HEK293 (cell line): ENCODE measurements around the gene LHFPL6.
A peak's percentile ranks its signal among the peaks of the same experiment; 100 is the strongest.

Experiments used
- CTCF ChIA-PET: fragments of 350-600 bp; formaldehyde crosslinking; extraction: SDS; loops from one replicate; lab custom pipeline; 2021; ENCODE audit warnings: antibody characterized with exemption; lab: Yijun Ruan, JAX
- POLR2A ChIA-PET: fragments of 300-600 bp; formaldehyde crosslinking; extraction: SDS; loops from one replicate; lab custom pipeline; 2020; ENCODE audit warnings: antibody characterized with exemption, inconsistent platforms; lab: Yijun Ruan, JAX
- H3K27ac ChIP-seq: fragments of 200-500 bp; sonication (Bioruptor generic); 2 replicates; pipeline ENCODE4 v1.5.1; 2014; ENCODE audit warnings: low read depth, low read length, control low read depth, inconsistent platforms; ENCODE audit errors: extremely low read depth
- H3K36me3 ChIP-seq, 2 experiments: fragments of 200-500 bp in 1 of 2; sonication (Bioruptor generic) in 1 of 2; 1 replicate in 1 of 2; 2 replicates in 1 of 2; pipeline ENCODE4 v1.5.1; 2014 to 2017; ENCODE audit warnings: inconsistent platforms in 2 of 2, low read length in 2 of 2; ENCODE audit not compliant: control insufficient read depth in 2 of 2, insufficient read depth in 1 of 2
- H3K4me1 ChIP-seq: fragments of 200-500 bp; sonication (Bioruptor generic); 2 replicates; pipeline ENCODE4 v1.5.1; 2014; ENCODE audit warnings: mild to moderate bottlenecking, low read length, inconsistent platforms; ENCODE audit not compliant: control insufficient read depth, insufficient read depth
- H3K4me3 ChIP-seq: 2 replicates; pipeline ENCODE4 v1.5.1; 2011; ENCODE audit warnings: low read depth, mild to moderate bottlenecking, control low read depth, low read length, moderate library complexity
- H3K9me3 ChIP-seq: fragments of 200-500 bp; sonication (Bioruptor generic); 2 replicates; pipeline ENCODE4 v1.5.1; 2014; ENCODE audit warnings: low read depth, low read length, inconsistent platforms; ENCODE audit not compliant: control insufficient read depth, insufficient read depth
- FEZF1 ChIP-seq: fragments of 450-650 bp; formaldehyde crosslinking; IDR thresholded peaks from 2 replicates; pipeline ENCODE4 v1.5.1; 2016; ENCODE audit warnings: missing biosample characterization, missing genetic modification characterization
- GLI4 ChIP-seq: fragments of 450-650 bp; formaldehyde crosslinking; IDR thresholded peaks from 2 replicates; pipeline ENCODE4 v1.5.1; 2016; ENCODE audit warnings: missing biosample characterization, missing genetic modification characterization
- MZF1 ChIP-seq: fragments of 450-650 bp; formaldehyde crosslinking; IDR thresholded peaks from 2 replicates; pipeline ENCODE4 v1.5.1; 2017; ENCODE audit warnings: missing biosample characterization, missing genetic modification characterization, borderline replicate concordance
- TRIM28 ChIP-seq: IDR thresholded peaks from 2 replicates; pipeline ENCODE4 v1.6.1; 2011; ENCODE audit warnings: low read length, control low read depth, borderline replicate concordance
- YY2 ChIP-seq: fragments of 450-650 bp; formaldehyde crosslinking; IDR thresholded peaks from 2 replicates; pipeline ENCODE4 v1.5.1; 2016; ENCODE audit warnings: missing biosample characterization, missing genetic modification characterization
- ZBTB20 ChIP-seq: fragments of 450-650 bp; formaldehyde crosslinking; IDR thresholded peaks from 2 replicates; pipeline ENCODE4 v1.5.1; 2016; ENCODE audit warnings: missing biosample characterization, missing genetic modification characterization
- ZIC2 ChIP-seq: fragments of 450-650 bp; formaldehyde crosslinking; IDR thresholded peaks from 2 replicates; pipeline ENCODE4 v1.5.1; 2016; ENCODE audit warnings: missing biosample characterization, missing genetic modification characterization
- ZNF146 ChIP-seq: fragments of 450-650 bp; formaldehyde crosslinking; IDR thresholded peaks from 2 replicates; pipeline ENCODE4 v1.5.1; 2016; ENCODE audit warnings: missing biosample characterization, missing genetic modification characterization
- ZNF175 ChIP-seq: fragments of 450-650 bp; formaldehyde crosslinking; IDR thresholded peaks from 2 replicates; pipeline ENCODE4 v1.5.1; 2016; ENCODE audit warnings: missing biosample characterization, missing genetic modification characterization
- ZNF18 ChIP-seq: fragments of 450-650 bp; formaldehyde crosslinking; IDR thresholded peaks from 2 replicates; pipeline ENCODE4 v1.5.1; 2016; ENCODE audit warnings: missing biosample characterization, missing genetic modification characterization
- ZNF19 ChIP-seq: fragments of 450-650 bp; formaldehyde crosslinking; IDR thresholded peaks from 2 replicates; pipeline ENCODE4; 2016; ENCODE audit warnings: missing biosample characterization, missing genetic modification characterization, low read depth
- ZNF223 ChIP-seq: fragments of 450-650 bp; formaldehyde crosslinking; IDR thresholded peaks from 2 replicates; pipeline ENCODE4 v1.5.1; 2016; ENCODE audit warnings: missing biosample characterization, missing genetic modification characterization
- ZNF302 ChIP-seq: fragments of 450-650 bp; formaldehyde crosslinking; IDR thresholded peaks from 2 replicates; pipeline ENCODE4 v1.5.1; 2016; ENCODE audit warnings: missing biosample characterization, missing genetic modification characterization, low read depth
- ZNF341 ChIP-seq: fragments of 450-650 bp; formaldehyde crosslinking; IDR thresholded peaks from 2 replicates; pipeline ENCODE4; 2016; ENCODE audit warnings: low read depth, missing biosample characterization, missing genetic modification characterization
- ZNF366 ChIP-seq: fragments of 450-650 bp; formaldehyde crosslinking; conservative IDR thresholded peaks from 2 replicates; pipeline ENCODE4 v1.5.1; 2016; ENCODE audit warnings: missing biosample characterization, missing genetic modification characterization
- ZNF391 ChIP-seq: fragments of 450-650 bp; formaldehyde crosslinking; IDR thresholded peaks from 2 replicates; pipeline ENCODE4 v1.5.1; 2016; ENCODE audit warnings: low read depth, missing biosample characterization, missing genetic modification characterization, borderline replicate concordance
- ZNF48 ChIP-seq: fragments of 450-650 bp; formaldehyde crosslinking; IDR thresholded peaks from 2 replicates; pipeline ENCODE4 v1.5.1; 2016; ENCODE audit warnings: missing biosample characterization, missing genetic modification characterization
- ZNF596 ChIP-seq: fragments of 450-650 bp; IDR thresholded peaks from 2 replicates; pipeline ENCODE4 v1.5.0; 2018; ENCODE audit warnings: missing biosample characterization, mild to moderate bottlenecking, missing genetic modification characterization, moderate library complexity
- ZNF610 ChIP-seq: fragments of 450-650 bp; formaldehyde crosslinking; IDR thresholded peaks from 2 replicates; pipeline ENCODE4 v1.5.1; 2016; ENCODE audit warnings: missing biosample characterization, missing genetic modification characterization, borderline replicate concordance
- ZNF776 ChIP-seq: fragments of 450-650 bp; formaldehyde crosslinking; IDR thresholded peaks from 2 replicates; pipeline ENCODE4 v1.5.0; 2017; ENCODE audit warnings: missing biosample characterization, missing genetic modification characterization, borderline replicate concordance
- ZNF791 ChIP-seq: fragments of 450-650 bp; formaldehyde crosslinking; IDR thresholded peaks from 2 replicates; pipeline ENCODE4 v1.5.1; 2016; ENCODE audit warnings: missing biosample characterization, missing genetic modification characterization
- ZSCAN30 ChIP-seq: fragments of 450-650 bp; IDR thresholded peaks from 2 replicates; pipeline ENCODE4 v1.5.1; 2018; ENCODE audit warnings: missing biosample characterization, mild to moderate bottlenecking, missing genetic modification characterization, moderate library complexity
- TF ChIP-seq, protein P1 (sequence below): fragments of 450-650 bp; formaldehyde crosslinking; IDR thresholded peaks from 2 replicates; pipeline ENCODE4 v1.5.1; 2016; ENCODE audit warnings: missing biosample characterization, missing genetic modification characterization, low read depth
- TF ChIP-seq, protein P2 (sequence below): fragments of 450-650 bp; IDR thresholded peaks from 2 replicates; pipeline ENCODE4 v1.5.1; 2018; ENCODE audit warnings: missing biosample characterization, missing genetic modification characterization

The LHFPL6 gene

GRCh38 chr13:39586151-39586550 is 16.8 kb downstream of the LHFPL6 start (continued):
- TF ChIP-seq, protein P1, sequence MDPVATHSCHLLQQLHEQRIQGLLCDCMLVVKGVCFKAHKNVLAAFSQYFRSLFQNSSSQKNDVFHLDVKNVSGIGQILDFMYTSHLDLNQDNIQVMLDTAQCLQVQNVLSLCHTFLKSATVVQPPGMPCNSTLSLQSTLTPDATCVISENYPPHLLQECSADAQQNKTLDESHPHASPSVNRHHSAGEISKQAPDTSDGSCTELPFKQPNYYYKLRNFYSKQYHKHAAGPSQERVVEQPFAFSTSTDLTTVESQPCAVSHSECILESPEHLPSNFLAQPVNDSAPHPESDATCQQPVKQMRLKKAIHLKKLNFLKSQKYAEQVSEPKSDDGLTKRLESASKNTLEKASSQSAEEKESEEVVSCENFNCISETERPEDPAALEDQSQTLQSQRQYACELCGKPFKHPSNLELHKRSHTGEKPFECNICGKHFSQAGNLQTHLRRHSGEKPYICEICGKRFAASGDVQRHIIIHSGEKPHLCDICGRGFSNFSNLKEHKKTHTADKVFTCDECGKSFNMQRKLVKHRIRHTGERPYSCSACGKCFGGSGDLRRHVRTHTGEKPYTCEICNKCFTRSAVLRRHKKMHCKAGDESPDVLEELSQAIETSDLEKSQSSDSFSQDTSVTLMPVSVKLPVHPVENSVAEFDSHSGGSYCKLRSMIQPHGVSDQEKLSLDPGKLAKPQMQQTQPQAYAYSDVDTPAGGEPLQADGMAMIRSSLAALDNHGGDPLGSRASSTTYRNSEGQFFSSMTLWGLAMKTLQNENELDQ (tag by site-specific recombination): no peak
- TF ChIP-seq, protein P2, sequence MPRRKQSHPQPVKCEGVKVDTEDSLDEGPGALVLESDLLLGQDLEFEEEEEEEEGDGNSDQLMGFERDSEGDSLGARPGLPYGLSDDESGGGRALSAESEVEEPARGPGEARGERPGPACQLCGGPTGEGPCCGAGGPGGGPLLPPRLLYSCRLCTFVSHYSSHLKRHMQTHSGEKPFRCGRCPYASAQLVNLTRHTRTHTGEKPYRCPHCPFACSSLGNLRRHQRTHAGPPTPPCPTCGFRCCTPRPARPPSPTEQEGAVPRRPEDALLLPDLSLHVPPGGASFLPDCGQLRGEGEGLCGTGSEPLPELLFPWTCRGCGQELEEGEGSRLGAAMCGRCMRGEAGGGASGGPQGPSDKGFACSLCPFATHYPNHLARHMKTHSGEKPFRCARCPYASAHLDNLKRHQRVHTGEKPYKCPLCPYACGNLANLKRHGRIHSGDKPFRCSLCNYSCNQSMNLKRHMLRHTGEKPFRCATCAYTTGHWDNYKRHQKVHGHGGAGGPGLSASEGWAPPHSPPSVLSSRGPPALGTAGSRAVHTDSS (tag by site-specific recombination): no peak

DNA sequence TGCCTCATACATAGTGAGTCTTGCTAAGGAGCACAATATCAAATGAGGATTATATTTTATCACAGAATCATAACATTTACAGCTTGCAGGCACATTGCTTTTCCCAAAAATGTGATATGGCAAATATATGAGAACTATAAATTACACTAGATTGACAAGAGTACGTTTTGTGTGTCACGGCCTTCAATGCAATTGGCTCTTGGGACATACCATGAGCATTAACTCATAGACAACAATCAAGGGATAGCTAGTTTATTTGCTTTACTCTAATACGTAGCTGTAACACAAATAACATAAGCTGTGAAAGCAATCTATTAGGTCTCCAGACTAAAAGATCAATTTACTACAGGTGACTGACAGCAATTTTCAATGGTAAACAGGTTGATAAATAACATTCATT is 17.8 kb downstream of the LHFPL6 start:
- Histone ChIP-seq H3K4me3 (no peak overlapping the region), H3K4me1 (no peaks in the 10 kb centered on the region), H3K27ac (no peak overlapping the region), H3K9me3 (no peaks in the 10 kb centered on the region), H3K36me3 (no peaks in the 10 kb centered on the region)
- POLR2A ChIA-PET: no interaction called here
- CTCF ChIA-PET: interaction anchor here (0.7 kb wide), 1 partner anchor 33 kb away, joined by 3 read pairs; no protein-coding TSS in a partner anchor
- TF ChIP-seq GLI4 (tag by site-specific recombination): no peak

DNA sequence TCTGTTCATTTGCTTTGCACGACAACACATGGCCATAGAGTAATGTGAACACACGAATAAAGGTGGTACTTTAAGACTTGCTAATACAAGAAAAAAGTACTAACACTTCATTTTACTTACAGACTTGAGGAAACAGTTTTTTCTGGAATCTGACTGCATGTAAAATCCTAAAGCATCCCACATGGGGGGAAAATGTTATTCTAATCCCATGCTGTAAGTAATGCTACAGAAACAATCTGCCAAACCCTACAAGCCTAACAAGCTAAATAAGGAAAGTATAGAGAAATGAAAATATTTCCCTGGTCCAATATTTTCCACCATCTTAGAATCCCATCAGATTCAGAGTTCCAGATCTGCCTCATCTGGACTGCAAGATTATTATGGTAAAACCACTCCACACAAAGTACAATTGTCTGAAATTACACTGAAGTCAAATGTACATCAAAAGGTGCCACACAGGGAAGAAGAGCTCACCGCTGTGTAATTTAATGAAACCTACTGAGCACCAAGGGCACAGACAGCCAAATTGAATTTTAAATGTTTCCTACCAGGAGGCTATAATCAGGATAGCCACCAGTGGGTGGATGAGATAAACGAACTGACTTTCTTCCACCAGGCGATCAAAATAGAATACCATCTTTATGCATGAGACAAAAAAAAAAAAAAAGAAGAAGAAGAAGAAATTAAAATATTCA is 22.0 kb downstream of the LHFPL6 start:
- Histone ChIP-seq H3K4me1 (peaks cover 9% of the 10 kb centered on the region), H3K36me3 (no peaks in the 10 kb centered on the region), H3K4me3 (no peak overlapping the region), H3K9me3 (no peaks in the 10 kb centered on the region), H3K27ac (no peak overlapping the region)
- CTCF ChIA-PET: interaction anchor here (1.1 kb wide), 1 partner anchor 35 kb away, joined by 4 read pairs; no protein-coding TSS in a partner anchor
- POLR2A ChIA-PET: no interaction called here
- TF ChIP-seq YY2 (tag by site-specific recombination) (no peak), ZNF791 (tag by site-specific recombination) (no peak), ZNF610 (tag by site-specific recombination) (no peak), ZNF776 (tag by site-specific recombination) (no peak), ZNF146 (tag by site-specific recombination) (no peak), ZNF596 (no peak), ZIC2 (tag by site-specific recombination) (peak; percentile 62; the same call in 1 of the 2 replicates)

DNA sequence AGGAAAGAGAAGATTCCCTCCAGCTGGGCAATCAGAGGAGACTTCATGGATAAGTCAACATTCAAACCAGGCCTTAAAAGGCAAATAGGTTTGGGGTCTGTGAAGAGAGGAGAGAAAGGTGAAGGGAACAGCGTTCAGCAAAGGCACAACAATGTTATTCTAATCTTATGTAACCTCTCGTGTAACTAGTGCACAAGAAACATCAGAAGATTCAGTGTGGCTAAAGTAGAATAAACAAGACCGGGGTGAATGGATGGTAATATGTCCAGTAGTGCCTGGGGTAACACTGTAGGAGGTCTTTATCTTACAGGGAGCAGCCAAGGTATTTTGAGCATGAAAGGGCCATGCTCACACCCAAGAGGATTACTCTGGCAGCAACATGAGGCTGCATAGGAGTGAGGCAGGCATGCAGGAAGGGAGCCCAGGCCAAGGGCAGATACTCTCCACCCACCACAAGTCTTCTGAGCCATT is 24.1 kb downstream of the LHFPL6 start:
- POLR2A ChIA-PET: no interaction called here
- no peaks in the 10 kb centered on the region for H3K9me3 ChIP-seq
- H3K36me3 ChIP-seq: no peaks in the 10 kb centered on the region
- H3K4me3 ChIP-seq: no peak overlapping the region
- no peak overlapping the region for H3K27ac ChIP-seq
- H3K4me1 ChIP-seq: peaks cover 11% of the 10 kb centered on the region
- CTCF ChIA-PET: interaction anchor here (0.6 kb wide), 1 partner anchor 365 kb away, joined by 3 read pairs; no protein-coding TSS in a partner anchor
- TF ChIP-seq FEZF1 (tag by site-specific recombination) (peak; percentile 72), ZNF18 (peak; percentile 49; the same call in 1 of the 2 replicates), MZF1 (no peak), ZSCAN30 (tag by site-specific recombination) (peak; percentile 80), ZNF223 (tag by site-specific recombination) (no peak), ZNF19 (tag by site-specific recombination) (no peak), ZNF341 (tag by site-specific recombination) (peak; percentile 79), ZNF175 (no peak), ZNF391 (tag by site-specific recombination) (no peak), ZBTB20 (tag by site-specific recombination) (no peak), ZNF366 (no peak), ZNF48 (tag by site-specific recombination) (no peak), ZNF302 (tag by site-specific recombination) (no peak), TRIM28 (0 out of 2 replicates have a peak, but pooled peaks have one; percentile 15)
